NCI-H524 (cell line): ENCODE measurements around the gene FLRT2.

Experiments used
- DNase-seq, 2 experiments: peaks; one replicate each; lab custom pipeline; 2025; lab: John Stamatoyannopoulos, UW

FLRT2 gene

DNA sequence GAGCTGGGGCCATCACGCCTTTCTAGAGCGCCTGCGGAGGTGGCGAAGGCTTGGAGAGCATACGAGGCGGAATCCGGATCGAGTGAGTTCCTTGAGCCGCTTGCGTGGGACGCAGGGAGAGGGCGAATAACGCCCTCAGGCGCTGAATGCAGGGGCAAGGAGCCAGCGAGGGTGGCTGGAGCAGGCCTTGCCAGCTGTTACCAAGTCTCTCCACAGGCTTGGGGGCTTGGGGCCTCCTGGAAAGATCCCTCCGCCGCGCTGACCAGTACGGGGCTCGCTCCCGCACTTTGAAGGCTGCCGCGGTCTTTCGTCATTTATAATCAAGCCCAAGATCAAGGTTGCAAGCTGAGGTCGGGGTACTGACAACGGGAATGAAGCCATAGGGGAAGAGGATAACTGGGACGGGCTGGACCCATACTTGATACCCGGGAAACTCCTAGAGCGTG is 1.2 kb downstream of the FLRT2 start:
- peak; percentile 89 for DNase-seq

DNA sequence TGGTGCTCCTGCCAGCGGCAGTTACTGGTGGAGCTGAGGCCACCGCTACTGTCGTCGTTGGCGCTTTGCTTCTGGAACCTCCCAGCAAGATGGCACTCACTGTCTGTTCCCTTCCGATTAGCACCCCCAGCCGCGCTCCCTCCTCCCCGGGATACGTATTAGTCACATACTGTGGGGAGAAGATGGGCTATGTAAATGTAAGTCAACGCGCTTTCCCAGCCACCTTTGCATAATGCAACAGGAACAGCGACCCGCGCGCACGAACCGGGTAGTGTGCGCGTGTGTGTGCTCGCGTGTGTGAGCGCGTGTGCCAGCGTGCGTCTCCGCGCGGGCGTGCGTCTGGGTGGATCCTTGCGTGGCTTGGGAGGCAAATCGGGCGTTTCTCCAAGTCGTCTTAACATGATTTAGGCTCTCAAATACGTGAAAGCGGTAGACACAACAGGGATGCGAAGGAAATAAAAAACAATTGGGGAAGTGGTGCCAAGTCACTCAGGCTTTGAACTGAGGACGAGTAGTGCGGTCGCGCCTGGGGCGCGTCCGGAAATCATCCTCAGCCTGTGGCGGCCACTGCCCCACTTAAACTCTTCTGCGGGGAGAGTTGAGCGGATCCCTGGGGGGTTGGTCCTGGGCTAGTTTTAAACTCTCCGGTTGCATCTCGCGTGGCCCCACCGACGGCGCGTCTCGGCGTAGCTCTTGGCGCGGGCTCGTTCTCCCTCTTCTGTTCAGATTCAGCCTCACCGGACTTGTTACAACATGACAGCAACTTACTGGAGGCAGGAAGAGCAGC is 1.8 kb downstream of the FLRT2 start:
- peak; percentile 89 for DNase-seq

DNA sequence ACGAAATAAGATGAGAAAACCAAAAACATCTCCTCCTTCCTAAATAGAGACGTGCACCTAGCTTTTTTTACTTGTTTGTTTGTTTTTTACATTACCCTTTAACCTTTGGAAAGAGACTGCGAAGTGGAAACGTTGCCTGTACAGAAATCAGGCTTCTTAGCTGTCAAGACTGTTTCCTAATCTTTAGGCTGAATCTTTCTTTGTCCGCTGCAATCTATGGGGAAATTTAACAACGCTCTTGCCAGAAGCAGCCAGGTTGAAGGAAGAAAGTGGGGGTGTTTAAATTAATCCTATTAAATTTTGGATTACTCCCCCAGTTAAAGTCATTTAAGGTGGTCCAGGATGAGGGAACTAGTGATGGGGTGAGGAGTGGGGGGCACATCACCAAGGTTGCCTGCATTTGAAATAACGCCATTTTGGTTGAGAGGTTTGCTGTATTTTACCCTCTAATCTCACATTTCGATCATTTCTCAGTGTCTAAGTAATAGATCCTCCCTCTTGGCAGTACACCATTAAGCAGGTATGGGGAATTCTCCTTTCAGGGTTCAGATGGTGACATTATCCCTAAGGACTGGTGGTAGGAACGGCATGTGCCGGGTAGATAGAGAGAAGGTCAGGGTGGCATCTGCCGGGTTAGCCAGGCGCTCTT is 2.6 kb downstream of the FLRT2 start:
- peak in 1 of 2 experiments; percentile 73 for DNase-seq

DNA sequence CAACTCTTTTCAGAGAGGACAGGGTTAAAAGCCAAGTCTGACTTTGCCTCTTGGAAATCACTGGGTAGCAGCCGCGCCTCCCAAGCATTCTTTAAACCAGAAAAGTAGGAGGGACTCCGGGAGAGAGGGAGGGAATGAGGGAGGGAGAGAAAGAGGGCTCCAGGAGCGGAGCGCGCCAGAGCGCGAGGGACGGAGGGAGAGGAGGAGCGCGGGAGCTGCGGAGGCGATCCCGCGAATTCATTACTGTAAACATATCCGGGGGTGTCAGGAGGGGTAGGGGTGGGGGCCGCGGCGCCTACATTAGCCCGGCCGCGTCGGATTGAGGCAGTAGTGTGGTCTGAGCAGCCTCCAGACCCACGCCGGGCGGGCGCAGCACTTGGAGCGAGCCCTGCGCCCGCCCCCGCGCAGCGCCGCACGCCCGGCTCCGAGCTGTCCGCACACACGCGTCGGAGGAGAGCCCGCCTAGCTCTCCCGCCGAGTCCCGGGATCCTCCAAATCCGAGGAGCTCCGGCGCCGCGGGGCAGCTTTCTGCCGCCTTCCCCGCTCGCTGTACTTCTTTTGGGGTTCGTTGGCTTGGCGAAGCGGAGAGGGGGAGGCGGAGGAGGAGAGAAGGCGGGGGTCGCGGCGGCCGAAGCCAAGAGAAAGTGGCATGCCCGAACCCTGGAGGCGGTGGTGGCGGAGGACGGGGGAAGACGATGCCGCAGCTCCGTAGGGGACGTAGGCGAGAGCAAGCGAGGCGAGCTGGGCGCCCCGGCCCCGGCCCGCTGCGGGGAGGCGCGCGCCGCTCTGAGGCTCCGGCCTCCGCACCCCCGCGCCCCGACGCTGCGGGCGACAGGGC is 3.3 kb downstream of the FLRT2 start:
- DNase-seq, result peak; percentile 77 to 85

DNA sequence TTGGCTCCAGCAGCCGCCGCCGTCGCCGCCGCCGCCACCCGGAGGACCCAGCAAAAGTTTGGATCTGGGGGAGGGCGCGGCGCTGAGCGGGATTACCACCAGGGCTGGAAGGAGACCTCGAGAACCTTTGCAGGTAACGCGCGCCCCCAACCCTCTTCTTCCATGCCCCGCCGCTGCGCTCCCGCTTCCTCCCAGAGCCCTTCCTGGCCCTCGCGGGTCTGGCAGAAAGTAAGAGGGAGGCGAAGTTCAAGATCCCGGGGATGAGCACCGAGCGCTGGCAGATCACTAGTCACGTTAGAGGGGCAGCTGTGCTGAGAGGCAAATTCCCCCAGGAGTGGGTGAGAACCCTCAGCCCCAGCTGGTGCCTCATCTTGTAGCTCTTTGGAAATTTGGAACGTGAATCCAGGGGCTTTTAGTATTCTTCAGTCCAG is 3.9 kb downstream of the FLRT2 start:
- DNase-seq, result peak; percentile 97 to 98

DNA sequence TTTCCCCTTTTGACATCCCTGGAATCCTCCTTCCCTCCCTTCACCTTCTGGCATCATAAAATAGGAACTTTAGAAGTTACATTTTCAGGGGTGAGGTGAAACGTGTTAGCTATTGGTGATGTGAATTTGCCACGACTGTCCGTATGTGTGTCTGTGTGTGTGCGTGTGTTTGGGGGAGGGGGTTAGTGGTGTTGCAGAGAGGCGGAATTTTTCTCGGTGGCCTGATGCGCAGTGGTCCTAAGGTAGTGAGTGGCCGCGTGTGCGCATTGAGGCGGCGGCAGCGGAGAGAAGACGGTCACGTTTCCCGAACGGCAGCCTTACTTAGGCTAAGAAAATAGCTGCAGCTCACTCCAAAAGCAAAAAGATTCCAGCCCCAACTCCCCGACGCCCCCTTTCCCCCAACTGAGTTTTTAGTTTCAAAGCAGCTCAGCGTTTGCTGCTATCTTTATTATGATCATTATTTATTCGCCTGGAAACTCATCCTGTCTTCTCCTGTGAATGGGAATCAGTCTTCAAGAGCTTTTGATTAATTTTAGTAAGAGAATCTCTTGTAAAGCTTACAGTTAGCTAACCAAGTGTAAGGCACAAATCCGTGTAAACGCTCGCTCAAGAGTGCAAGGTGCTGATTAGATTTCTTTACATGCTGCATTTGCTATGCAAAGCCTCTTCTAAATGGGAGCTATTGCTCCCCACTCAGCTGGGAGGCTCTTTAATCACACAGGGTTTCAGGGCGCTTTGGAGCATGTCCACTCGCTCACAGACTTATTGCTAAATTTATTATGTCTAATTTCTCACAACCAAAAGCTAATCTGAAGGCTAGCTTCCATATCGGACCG is 4.7 kb downstream of the FLRT2 start:
- peak; percentile 41 to 75 for DNase-seq

DNA sequence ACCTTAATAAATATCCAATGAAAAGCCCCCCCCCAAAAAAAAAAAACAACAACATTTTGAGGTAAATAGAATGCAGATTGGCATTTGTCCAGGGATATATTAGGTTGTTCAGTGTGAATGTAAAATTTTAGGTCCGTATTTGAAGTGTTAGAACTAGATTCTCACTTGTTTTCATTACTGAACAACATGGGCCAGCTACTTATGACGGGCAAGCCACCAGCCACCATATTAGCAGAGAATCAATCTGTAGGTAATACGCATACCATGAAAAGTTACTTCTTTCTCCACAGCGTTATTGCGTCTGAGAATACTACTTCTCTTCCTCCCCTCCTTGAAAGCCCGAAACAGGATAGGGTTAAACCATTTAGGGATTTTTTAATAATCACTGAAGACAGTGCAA is 5.4 kb downstream of the FLRT2 start:
- no peak for DNase-seq

DNA sequence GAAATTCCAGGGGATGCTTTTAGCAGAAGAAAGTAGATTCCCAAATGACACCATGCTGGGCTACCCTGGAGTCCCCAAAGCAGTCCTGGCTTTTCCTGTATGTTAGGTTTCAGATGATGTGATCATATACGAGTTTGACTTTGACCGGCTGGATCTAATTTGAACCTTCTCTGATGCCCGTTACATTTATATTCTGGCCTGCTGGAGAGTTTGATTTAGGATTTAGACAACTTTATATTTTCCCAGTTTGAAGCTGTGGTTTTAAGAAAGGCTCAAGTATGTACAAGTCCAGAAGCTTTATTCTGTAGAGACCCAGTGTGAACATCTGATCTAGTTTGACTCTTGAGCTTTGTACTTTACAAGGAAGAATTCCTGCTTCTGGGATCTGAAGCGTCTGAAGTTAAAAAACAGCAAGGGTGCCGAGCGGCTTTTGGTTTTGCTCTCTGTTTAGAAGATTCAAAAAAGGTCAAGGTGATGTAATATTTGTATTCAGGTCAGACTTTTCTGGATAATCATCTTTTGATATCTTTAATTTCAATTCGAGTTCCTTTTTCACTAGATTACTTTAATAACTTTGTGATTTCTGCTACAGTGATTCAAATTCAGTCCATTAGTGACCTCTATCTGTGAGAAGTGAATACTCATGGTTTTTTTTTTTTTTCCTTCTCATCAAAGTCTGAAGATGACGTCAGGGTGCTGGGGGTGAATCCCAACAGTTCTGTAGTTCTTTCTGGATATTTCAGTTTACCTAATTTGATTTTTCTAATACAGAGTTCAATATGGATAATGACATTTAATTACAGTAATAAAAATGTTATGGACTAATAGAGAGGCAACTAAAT is 6.3 kb downstream of the FLRT2 start:
- DNase-seq, result peak; percentile 22 to 48

DNA sequence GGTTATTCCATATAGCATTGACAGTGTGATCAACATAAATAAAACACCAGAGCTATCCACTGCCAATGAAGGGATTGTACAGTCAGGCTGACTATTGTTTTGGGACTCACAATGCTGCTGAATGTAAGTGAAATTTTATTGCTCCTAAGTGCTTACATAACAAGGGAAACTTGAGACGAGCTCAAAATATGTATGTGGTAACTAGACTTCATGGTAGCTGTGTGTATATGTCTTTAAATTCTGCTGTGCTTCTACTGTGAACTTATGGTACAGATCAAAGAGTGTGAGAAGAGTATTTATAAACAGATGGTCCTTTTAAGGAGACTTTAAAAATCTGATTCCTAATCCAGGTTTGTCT is 6.9 kb downstream of the FLRT2 start:
- peak; percentile 48 to 91 for DNase-seq

DNA sequence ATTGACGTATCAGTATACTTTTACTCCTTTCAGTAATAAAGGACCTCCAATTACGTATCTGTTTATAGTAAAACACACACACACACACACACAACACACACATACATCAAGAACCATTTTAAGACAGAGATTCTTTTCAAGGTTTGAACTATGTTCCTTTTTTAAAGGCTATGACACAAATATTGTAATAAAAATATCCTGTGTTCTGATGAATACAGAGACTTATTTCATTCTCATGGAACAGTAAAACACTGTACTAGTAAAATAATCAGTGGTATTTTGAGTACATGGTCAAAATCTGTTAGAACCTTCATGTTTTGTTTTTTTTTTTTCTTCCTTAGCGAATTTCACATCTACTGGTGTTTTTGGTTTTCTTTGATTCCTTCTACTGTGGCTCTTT is 7.6 kb downstream of the FLRT2 start:
- DNase-seq, result no peak

DNA sequence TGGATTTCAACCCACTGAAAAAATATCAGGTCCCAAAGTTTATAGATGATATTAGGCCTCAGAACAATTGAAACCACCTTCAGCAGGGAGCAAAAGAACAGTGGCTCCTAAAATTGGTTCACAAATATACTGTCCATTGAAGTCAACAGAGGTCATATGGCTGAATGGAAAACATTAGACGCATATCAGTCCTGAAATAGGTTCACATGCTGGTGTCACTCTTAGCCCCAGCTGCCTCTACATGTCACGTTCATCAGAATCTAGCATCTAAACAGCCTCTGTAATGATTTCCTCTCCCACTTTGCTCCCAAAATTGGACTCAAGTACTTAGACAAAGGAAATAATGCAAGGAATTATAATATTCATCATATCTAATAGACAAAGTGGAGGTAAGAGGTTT is 8.7 kb downstream of the FLRT2 start:
- no peak for DNase-seq

DNA sequence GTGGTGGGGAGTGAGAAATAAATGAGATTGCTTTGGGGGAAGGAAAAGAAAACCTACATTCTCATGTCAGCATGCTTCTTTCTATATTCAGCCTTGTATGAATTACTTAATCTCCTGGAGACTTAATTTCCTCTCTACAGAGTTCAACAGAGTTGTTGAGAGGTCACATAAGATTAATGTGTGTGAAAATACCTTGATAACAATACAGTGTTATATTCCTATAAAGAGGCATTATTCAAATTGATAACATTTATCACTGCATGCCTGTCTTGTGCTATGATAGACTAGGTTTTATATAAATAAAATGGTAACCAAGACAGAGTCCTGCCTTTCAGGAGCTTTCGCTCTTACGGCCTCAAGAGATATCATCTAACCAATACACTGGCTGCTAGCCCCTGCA is 9.6 kb downstream of the FLRT2 start:
- DNase-seq, result no peak

DNA sequence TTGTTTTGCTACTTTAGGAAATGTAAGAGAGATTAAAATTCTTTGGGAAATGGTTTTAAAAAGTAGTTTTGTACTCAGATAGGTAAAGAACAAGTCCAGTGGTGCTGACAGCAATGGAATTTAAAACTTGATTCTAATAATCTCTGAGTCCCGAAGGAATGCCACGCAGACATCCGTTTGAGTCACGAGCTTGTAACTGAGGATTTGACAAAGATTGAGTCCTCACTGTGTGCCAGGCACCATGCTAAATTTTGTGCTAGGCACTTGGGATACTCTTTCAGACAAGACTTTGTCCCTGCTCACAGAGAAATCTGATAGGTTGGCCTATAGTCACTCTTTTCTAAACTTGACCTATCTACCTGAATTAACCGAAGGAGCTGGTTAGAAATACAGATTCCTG is 12.7 kb downstream of the FLRT2 start:
- no peak for DNase-seq

DNA sequence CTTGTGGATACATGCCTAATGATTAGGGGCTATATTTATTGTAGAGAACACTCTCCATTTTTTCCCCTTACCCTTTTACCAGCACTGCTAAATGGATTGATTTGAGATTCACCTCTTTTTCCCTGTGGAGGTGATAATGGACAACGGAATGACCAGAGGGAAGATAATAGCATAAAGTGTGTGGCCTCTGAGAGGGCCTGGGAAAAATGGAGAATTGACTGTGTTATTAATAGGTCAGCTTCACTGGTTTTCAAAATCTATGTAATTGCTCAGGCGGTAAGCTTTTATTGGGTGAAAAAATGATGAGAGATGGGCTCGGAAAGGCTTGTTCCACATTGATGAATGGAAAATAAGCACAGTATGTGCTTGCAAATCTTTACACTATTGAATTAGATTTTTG is 15.8 kb downstream of the FLRT2 start:
- DNase-seq, result no peak

DNA sequence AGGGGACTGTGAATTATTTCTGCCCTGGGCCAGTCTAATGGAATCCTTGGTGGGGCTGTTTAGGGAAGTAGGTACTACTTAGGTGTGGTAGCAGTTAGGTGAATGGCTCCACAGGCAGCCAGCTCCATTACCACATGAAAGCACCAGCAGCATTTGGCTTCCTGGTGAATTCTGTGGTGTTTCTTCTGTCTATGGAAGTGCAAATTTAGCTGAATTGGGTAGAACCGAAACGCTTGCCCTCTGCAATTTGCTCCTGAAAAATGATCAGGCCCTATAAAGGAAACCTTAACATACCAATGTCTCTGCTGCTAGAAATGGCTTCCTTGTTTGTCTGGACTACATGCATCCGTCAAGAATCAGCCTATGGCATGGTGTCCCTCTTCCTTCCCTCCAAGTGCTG is 16.4 kb downstream of the FLRT2 start:
- DNase-seq, result peak in 1 of 2 experiments; percentile 18

DNA sequence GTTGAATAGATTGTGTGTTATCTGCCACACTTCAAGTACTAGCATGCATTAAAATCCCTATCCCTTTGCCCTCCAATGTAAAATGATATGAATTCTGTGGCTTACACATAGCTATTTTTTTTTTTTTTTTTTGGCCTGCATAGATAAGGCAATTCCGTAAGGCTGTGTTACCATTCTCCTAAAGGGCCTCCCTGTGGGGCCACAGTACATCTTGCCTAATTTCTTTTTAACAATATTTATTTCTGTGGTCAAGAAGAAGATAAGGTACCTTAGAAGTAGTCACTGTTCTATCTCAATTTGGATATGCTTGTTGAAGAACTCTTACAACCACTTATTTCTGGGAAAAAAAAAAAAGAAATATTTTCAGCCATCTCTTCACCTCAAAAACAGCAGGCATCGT is 19.8 kb downstream of the FLRT2 start:
- no peak for DNase-seq

DNA sequence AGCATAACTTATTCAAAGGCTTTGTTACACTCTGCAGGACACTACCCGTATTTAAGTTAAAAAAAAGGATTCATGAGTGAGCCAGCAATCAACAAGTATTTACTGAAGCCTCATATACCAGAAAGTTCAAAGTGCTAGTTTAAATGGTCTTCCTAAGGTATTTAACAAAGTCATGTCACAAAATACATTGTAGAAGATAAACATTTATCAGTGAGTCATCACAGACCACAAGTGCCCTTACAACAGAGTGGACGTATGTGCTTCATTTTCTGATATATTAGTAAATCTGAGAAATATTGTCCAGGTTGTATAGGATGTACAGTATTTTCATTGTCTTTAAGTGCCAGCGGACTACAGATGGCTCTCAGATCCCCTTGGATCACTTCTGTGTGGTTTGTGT is 24.2 kb downstream of the FLRT2 start:
- no peak for DNase-seq

DNA sequence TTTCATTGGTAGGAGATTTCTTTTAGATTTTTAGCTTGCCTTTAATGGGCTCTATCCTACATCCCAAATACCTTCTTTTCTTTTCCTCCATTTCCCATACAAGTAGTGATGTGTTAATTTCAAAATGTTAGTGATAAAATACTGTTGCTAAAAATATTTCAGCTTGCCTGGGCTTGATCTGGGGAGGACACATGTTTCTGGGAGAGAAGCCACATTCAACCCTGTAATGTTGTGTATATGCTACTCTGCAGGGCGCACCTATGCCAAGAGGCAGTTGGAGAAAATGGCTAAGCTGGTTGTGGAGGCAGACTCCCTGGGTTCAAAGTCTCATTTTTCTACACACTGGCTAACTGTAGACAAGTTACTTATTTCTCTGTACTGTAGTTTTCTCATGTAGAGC is 26.3 kb downstream of the FLRT2 start:
- DNase-seq, result no peak

DNA sequence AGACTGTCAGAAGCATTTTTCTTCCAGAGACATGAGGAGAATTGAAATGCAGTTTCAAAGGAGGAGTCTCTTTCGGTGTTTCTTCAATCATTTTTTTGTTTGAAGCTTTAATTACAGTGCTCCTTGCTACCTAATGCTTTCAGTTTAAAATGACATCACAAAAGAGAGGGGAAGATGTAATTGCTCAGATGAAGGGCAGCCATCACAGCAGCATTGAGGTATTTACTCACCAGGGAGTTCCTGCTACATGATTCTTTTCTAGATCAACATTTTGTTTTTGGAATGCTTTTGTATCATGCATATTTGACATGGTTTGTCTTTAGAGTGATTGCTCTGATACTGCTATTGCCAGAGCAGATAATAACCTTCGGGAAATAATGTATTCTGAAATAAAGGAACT is 28.6 kb downstream of the FLRT2 start:
- DNase-seq, result no peak

DNA sequence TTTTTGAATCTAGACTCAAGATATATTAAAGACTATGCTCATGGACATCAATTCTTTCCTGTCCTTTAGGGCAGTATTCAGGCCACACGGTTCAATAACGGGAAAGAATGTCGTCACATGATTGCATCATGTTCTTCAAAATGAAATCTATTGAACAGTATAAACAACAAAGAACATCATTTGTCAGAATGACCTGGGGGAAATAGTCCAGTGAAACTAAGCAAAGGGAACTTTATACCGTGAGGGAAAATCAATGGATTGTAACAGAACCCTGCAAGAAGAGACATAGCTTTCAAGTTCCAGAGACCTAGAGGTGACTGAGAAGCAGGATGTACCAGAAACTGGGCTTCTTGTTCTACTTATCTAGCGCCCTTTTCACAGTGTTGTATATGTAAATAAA is 32.7 kb downstream of the FLRT2 start:
- DNase-seq, result no peak
